Activated naive CD4-positive, alpha-beta T cell treated with anti-CD3 and anti-CD28 coated beads for 36 hours (primary cell): ENCODE measurements around the gene TMEM132D. TPM values are rescaled to one million over a fixed set of nuclear protein-coding genes. Genes with fewer than 3 reads are reported as not detected.

Experiments used
- CTCF ChIA-PET: fragments of 350-600 bp; sonication (Branson Sonifier 250); formaldehyde crosslinking; loops from one replicate; lab custom pipeline; 2021; ENCODE audit warnings: antibody characterized with exemption; lab: Charles Lee
- DNase-seq: peaks from one replicate; pipeline ENCODE4 v3.0.0-alpha.2; 2020
- H3K27ac Mint-ChIP-seq: one replicate; pipeline ENCODE4 v1.8.0; 2021; ENCODE audit warnings: mild to moderate bottlenecking, mixed read lengths
- H3K27me3 Mint-ChIP-seq: one replicate; pipeline ENCODE4 v1.8.0; 2021; ENCODE audit warnings: low read depth, mixed read lengths
- H3K36me3 Mint-ChIP-seq: one replicate; pipeline ENCODE4 v1.8.0; 2021; ENCODE audit warnings: low read depth, mixed read lengths
- H3K4me1 Mint-ChIP-seq: one replicate; pipeline ENCODE4 v1.8.0; 2021; ENCODE audit warnings: low read depth, mixed read lengths
- H3K4me3 Mint-ChIP-seq: one replicate; pipeline ENCODE4 v1.8.0; 2021; ENCODE audit warnings: mild to moderate bottlenecking, moderate library complexity, mixed read lengths
- H3K9me3 Mint-ChIP-seq: one replicate; pipeline ENCODE4 v1.8.0; 2021; ENCODE audit warnings: mixed read lengths
- intact Hi-C: fragments of 100-400 bp; cut with micrococcal nuclease; formaldehyde crosslinking; loops from one replicate; pipeline ENCODE4 v1.15.1; 2023
- total RNA-seq, 2 experiments: library from RNA; stranded (reverse); gene quantifications; one replicate each; pipeline ENCODE4 v1.2.3, GENCODE V29; 2021

Gene TMEM132D
- total RNA-seq, 2 experiments from 2014 or later: not detected

- no peak for DNase-seq
- Mint-ChIP-seq H3K36me3 (no peaks in the 10 kb centered on the region), H3K27me3 (no peaks in the 10 kb centered on the region), H3K27ac (no peak overlapping the region), H3K9me3 (peaks cover 2% of the 10 kb centered on the region), H3K4me1 (no peaks in the 10 kb centered on the region), H3K4me3 (no peak overlapping the region)
- intact Hi-C loops: no loop called here
- CTCF ChIA-PET: no interaction called here
Measured at GRCh38 chr12:129746318-129746717, 157.5 kb downstream of the TMEM132D start.

DNA sequence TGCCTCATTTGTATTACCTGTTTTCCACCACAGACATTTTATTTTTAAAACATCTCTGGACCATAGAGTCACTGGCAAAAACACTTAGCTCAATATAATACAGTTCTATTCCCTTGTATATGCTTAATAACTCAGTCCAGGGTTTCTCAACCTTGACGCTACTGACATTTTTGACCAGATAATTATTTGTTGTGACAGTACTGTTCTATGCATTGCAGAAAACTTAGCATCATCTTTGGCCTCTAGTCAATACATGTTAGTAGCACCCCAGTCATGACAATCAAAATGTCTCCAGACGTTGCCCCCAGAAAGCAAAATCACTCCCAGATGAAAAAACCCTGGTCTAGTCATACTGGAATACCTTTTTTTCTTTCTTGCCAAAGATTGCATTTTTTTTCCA lies 174.7 kb downstream of the TMEM132D start:
- CTCF ChIA-PET: no interaction called here
- H3K27ac Mint-ChIP-seq: no peak overlapping the region
- H3K36me3 Mint-ChIP-seq: no peaks in the 10 kb centered on the region

DNA sequence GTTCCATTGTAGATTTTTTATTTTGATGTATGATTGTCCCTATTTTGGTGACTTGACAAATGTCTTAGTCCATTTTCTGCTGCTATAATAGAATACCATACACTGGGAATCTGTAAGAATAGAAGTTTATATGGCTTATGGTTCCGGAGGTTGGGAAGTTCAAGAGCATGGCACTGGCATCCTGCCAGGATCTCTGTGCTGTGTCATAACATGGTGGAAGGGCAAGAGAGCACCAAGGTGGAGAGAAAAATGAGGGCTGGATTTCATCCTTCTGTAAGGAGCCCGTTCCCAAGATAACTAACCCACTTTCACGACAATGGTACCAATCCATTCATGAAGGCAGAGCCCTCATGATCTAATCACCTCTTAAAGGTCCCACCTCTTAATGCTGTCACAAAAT lies 176.7 kb downstream of the TMEM132D start:
- no peak for DNase-seq
- CTCF ChIA-PET: no interaction called here
- Mint-ChIP-seq H3K9me3 (peaks cover 10% of the 10 kb centered on the region), H3K36me3 (no peaks in the 10 kb centered on the region), H3K27ac (no peak overlapping the region), H3K4me1 (no peaks in the 10 kb centered on the region), H3K4me3 (no peak overlapping the region), H3K27me3 (no peaks in the 10 kb centered on the region)
- intact Hi-C loops: no loop called here

More for the DNA sequence above, 174.7 kb downstream of the TMEM132D start:
- no peak for DNase-seq
- no peak overlapping the region for H3K4me3 Mint-ChIP-seq
- no peaks in the 10 kb centered on the region for H3K4me1 Mint-ChIP-seq
- intact Hi-C loops: no loop called here
- no peaks in the 10 kb centered on the region for H3K27me3 Mint-ChIP-seq
- H3K9me3 Mint-ChIP-seq: peaks cover 6% of the 10 kb centered on the region

- Mint-ChIP-seq H3K27ac (no peak overlapping the region), H3K27me3 (no peaks in the 10 kb centered on the region), H3K4me1 (no peaks in the 10 kb centered on the region), H3K9me3 (peaks cover 7% of the 10 kb centered on the region), H3K36me3 (no peaks in the 10 kb centered on the region), H3K4me3 (no peak overlapping the region)
- CTCF ChIA-PET: no interaction called here
- intact Hi-C loops: no loop called here
- DNase-seq: no peak
Measured at GRCh38 chr12:129723260-129723659, 180.6 kb downstream of the TMEM132D start.

GRCh38 chr12:129720618-129721017 lies 183.2 kb downstream of the TMEM132D start:
- intact Hi-C loops: no loop called here
- Mint-ChIP-seq H3K4me3 (no peak overlapping the region), H3K27me3 (no peaks in the 10 kb centered on the region), H3K36me3 (no peaks in the 10 kb centered on the region), H3K27ac (no peak overlapping the region), H3K4me1 (no peaks in the 10 kb centered on the region), H3K9me3 (peaks cover 12% of the 10 kb centered on the region)
- DNase-seq: no peak
- CTCF ChIA-PET: no interaction called here

GRCh38 chr12:129719416-129719815 lies 184.4 kb downstream of the TMEM132D start:
- peaks cover 13% of the 10 kb centered on the region for H3K9me3 Mint-ChIP-seq
- intact Hi-C loops: no loop called here
- no peaks in the 10 kb centered on the region for H3K27me3 Mint-ChIP-seq
- no peak overlapping the region for H3K27ac Mint-ChIP-seq
- CTCF ChIA-PET: no interaction called here
- no peak overlapping the region for H3K4me3 Mint-ChIP-seq
- DNase-seq: no peak
- no peaks in the 10 kb centered on the region for H3K36me3 Mint-ChIP-seq
- H3K4me1 Mint-ChIP-seq: no peaks in the 10 kb centered on the region

- no peak overlapping the region for H3K27ac Mint-ChIP-seq
- H3K4me3 Mint-ChIP-seq: no peak overlapping the region
- H3K4me1 Mint-ChIP-seq: no peaks in the 10 kb centered on the region
- DNase-seq: no peak
- intact Hi-C loops: no loop called here
- CTCF ChIA-PET: no interaction called here
- H3K27me3 Mint-ChIP-seq: no peaks in the 10 kb centered on the region
- peaks cover 9% of the 10 kb centered on the region for H3K9me3 Mint-ChIP-seq
- no peaks in the 10 kb centered on the region for H3K36me3 Mint-ChIP-seq
Measured at GRCh38 chr12:129717438-129717837, 186.4 kb downstream of the TMEM132D start.

DNA sequence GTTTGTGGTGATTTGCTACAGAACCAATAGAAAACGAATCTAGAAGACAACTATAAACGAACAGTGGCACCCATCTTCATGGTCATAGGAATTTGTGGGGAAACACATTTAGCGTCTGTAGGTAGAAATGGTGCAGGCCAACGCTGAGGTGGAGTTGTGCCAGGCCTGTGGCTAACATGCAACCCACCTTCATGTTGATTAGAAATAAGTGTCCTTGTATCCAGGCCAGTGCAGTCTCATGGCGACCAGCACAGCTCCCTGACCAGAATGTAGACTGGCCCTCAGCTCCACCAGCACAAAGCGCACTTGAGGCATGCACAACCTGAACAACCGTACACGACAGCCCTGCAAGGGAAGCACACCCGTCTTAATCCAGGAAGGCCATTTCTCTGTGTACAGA lies 187.0 kb downstream of the TMEM132D start:
- Mint-ChIP-seq H3K27ac (no peak overlapping the region), H3K4me1 (no peaks in the 10 kb centered on the region), H3K9me3 (peaks cover 9% of the 10 kb centered on the region), H3K36me3 (no peaks in the 10 kb centered on the region), H3K4me3 (no peak overlapping the region), H3K27me3 (no peaks in the 10 kb centered on the region)
- intact Hi-C loops: no loop called here
- CTCF ChIA-PET: no interaction called here
- no peak for DNase-seq

- Mint-ChIP-seq H3K27ac (no peak overlapping the region), H3K27me3 (no peaks in the 10 kb centered on the region), H3K9me3 (peaks cover 19% of the 10 kb centered on the region), H3K36me3 (no peaks in the 10 kb centered on the region), H3K4me1 (no peaks in the 10 kb centered on the region), H3K4me3 (no peak overlapping the region)
- no peak for DNase-seq
- CTCF ChIA-PET: no interaction called here
- intact Hi-C loops: no loop called here
Measured at GRCh38 chr12:129706716-129707115, 197.1 kb downstream of the TMEM132D start.

- H3K27me3 Mint-ChIP-seq: no peaks in the 10 kb centered on the region
- intact Hi-C loops: no loop called here
- H3K27ac Mint-ChIP-seq: no peak overlapping the region
- CTCF ChIA-PET: no interaction called here
- DNase-seq: no peak
- H3K36me3 Mint-ChIP-seq: no peaks in the 10 kb centered on the region
- H3K4me3 Mint-ChIP-seq: no peak overlapping the region
- no peaks in the 10 kb centered on the region for H3K4me1 Mint-ChIP-seq
- H3K9me3 Mint-ChIP-seq: peaks cover 15% of the 10 kb centered on the region
Measured at GRCh38 chr12:129704232-129704830, 199.5 kb downstream of the TMEM132D start.

DNA sequence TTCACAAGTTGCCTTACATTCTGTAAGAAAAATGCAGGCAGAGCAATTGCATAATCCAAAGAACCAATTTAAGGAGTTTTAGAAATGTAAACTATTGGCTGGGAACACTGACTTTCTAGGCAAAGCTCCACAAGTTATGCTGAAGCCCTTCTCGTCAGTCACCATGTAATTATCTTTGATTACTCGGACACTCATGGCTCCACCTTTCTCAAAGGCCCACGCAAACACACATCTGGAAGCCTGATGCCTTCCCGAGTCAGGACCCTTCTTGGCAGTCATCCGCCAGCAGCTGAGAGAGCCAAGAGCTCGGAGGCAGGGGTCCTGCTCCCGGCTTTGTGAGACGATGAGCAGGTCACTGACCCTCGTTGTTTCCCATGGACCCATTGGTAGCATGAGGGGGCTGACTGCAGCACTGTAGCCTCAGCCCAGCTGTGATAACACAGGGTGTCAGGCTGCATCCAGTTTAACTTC lies 202.2 kb downstream of the TMEM132D start:
- H3K27ac Mint-ChIP-seq: no peak overlapping the region
- H3K36me3 Mint-ChIP-seq: no peaks in the 10 kb centered on the region
- no peak for DNase-seq
- H3K4me1 Mint-ChIP-seq: no peaks in the 10 kb centered on the region
- CTCF ChIA-PET: no interaction called here
- no peaks in the 10 kb centered on the region for H3K27me3 Mint-ChIP-seq
- H3K4me3 Mint-ChIP-seq: no peak overlapping the region
- peaks cover 15% of the 10 kb centered on the region for H3K9me3 Mint-ChIP-seq
- intact Hi-C loops: no loop called here

GRCh38 chr12:129700036-129700435 lies 203.8 kb downstream of the TMEM132D start:
- intact Hi-C loops: no loop called here
- Mint-ChIP-seq H3K27me3 (no peaks in the 10 kb centered on the region), H3K4me3 (no peak overlapping the region), H3K4me1 (no peaks in the 10 kb centered on the region), H3K9me3 (peaks cover 11% of the 10 kb centered on the region), H3K27ac (no peak overlapping the region), H3K36me3 (no peaks in the 10 kb centered on the region)
- CTCF ChIA-PET: no interaction called here
- DNase-seq: no peak

GRCh38 chr12:129696926-129697325 lies 206.9 kb downstream of the TMEM132D start:
- CTCF ChIA-PET: no interaction called here
- Mint-ChIP-seq H3K4me3 (no peak overlapping the region), H3K4me1 (no peaks in the 10 kb centered on the region), H3K9me3 (peaks cover 15% of the 10 kb centered on the region), H3K27ac (no peak overlapping the region), H3K27me3 (no peaks in the 10 kb centered on the region), H3K36me3 (no peaks in the 10 kb centered on the region)
- no peak for DNase-seq
- intact Hi-C loops: no loop called here
